Measurements from ENCODE around the gene F8. TPM values are rescaled to one million over a fixed set of nuclear protein-coding genes. Genes with fewer than 3 reads are reported as not detected.

F8 gene
- total RNA-seq, 1 donor from 2014 or later = 12.7 TPM

DNA sequence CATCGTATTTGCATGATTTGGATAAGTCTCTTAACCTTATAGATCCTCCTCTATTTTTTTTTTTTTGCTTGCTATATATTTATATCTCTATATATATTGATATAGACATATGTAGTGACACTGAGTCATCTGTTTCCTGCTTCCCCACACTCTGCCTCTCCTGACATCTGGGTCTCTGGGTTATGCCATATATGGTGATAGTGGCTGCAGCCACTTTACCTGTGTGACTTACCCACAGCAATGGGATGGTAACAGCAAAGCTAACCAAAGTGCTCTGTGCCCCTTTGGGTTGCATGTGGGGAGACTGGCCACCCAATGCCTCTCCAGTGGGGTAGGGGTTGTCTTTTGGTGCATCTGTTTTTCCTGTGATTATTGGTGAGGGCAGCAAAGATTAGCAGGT, 33.9 kb upstream of the F8 start:
- TF ChIP-seq, protein P1, sequence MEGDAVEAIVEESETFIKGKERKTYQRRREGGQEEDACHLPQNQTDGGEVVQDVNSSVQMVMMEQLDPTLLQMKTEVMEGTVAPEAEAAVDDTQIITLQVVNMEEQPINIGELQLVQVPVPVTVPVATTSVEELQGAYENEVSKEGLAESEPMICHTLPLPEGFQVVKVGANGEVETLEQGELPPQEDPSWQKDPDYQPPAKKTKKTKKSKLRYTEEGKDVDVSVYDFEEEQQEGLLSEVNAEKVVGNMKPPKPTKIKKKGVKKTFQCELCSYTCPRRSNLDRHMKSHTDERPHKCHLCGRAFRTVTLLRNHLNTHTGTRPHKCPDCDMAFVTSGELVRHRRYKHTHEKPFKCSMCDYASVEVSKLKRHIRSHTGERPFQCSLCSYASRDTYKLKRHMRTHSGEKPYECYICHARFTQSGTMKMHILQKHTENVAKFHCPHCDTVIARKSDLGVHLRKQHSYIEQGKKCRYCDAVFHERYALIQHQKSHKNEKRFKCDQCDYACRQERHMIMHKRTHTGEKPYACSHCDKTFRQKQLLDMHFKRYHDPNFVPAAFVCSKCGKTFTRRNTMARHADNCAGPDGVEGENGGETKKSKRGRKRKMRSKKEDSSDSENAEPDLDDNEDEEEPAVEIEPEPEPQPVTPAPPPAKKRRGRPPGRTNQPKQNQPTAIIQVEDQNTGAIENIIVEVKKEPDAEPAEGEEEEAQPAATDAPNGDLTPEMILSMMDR (IDR thresholded peaks at IDR 0.05) = no peak
- H3K4me3 ChIP-seq = no peak overlapping the region
- no peak overlapping the region for H3K27ac ChIP-seq
- H3K4me1 ChIP-seq = no peaks in the 10 kb centered on the region
- DNase-seq (no peak), ATAC-seq (no peak)
- H3K36me3 ChIP-seq = peaks cover 8% of the 10 kb centered on the region
- no peaks in the 10 kb centered on the region for H3K9me3 ChIP-seq
- H3K27me3 ChIP-seq = no peaks in the 10 kb centered on the region
- intact Hi-C loops (cut with DNase I) = no loop called here

DNA sequence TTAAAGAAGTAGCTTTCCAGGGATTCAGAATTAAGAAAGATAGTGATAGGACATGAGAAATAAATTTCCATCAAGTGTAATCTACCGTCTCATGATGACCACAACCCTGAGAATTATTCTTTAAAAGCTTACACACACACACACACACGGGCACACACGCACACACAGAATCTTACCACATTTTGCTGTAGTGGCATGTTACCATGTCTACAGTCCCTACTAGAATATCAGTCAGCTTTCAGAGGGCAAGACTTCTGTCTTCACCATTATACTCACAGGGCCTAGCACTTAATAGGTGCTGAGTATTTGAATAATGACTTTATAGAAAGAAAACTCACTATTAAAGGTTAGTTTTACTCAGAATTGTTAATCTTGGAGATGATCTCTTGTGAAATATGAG, 33.0 kb upstream of the F8 start:
- Histone ChIP-seq H3K4me1 (no peaks in the 10 kb centered on the region), H3K27ac (no peak overlapping the region), H3K4me3 (no peak overlapping the region), H3K27me3 (no peaks in the 10 kb centered on the region), H3K36me3 (peaks cover 8% of the 10 kb centered on the region), H3K9me3 (no peaks in the 10 kb centered on the region)
- intact Hi-C loops (cut with DNase I) = no loop called here
- TF ChIP-seq, protein P1 (IDR thresholded peaks at IDR 0.05) = no peak
- no peak for DNase-seq
- no peak for ATAC-seq

DNA sequence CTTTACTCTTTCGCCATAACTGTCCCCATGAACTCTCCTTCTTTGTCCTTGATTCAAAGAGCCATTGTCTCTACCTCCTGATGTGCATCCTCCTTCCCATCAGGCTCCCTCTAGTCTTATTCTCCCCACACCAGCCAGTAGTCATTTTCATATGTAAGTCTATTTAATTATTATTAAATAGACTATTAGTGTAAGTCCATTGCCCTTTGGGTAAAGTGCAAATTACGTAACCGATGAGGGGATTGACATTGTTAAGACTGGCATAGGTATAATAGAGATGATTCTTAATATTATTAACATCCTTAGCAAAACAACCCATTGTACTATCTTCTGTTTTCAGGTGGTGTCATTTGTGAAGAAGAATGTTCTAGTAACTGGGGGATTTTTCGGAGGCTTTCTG, 31.7 kb upstream of the F8 start:
- Histone ChIP-seq H3K4me1 (no peaks in the 10 kb centered on the region), H3K9me3 (no peaks in the 10 kb centered on the region), H3K27me3 (no peaks in the 10 kb centered on the region), H3K36me3 (peaks cover 8% of the 10 kb centered on the region), H3K4me3 (no peak overlapping the region), H3K27ac (no peak overlapping the region)
- DNase-seq = no peak
- TF ChIP-seq, protein P1 (IDR thresholded peaks at IDR 0.05) = no peak
- intact Hi-C loops (cut with DNase I) = loop anchor here (5.0 kb wide), 1 partner anchor 72 kb away; no protein-coding TSS in a partner anchor
- no peak for ATAC-seq

DNA sequence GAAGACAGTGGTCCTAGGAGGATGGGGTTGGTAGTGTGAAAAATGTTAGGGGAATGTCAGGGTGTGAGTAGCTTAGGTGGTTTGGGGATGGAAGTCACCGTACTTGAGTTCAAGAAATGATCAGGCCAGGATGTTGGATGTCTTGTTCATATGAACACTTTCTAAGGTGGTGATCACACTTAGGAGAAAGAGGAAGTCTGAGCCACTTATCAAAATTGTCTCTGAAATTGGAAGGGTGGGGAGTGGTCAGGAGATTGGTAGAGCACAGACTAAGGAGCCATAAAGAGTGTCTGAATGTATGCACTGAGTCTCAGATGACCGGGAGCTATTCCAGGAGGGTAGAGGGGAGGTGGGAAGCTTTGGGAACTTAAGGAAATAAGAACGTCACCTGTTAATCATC, 31.1 kb upstream of the F8 start:
- ATAC-seq (no peak), DNase-seq (no peak)
- Histone ChIP-seq H3K36me3 (peaks cover 8% of the 10 kb centered on the region), H3K27ac (no peak overlapping the region), H3K27me3 (no peaks in the 10 kb centered on the region), H3K4me3 (no peak overlapping the region), H3K4me1 (no peaks in the 10 kb centered on the region), H3K9me3 (no peaks in the 10 kb centered on the region)
- intact Hi-C loops (cut with DNase I) = loop anchor here (5.0 kb wide), 1 partner anchor 71 kb away; no protein-coding TSS in a partner anchor
- TF ChIP-seq, protein P1 (IDR thresholded peaks at IDR 0.05) = no peak

DNA sequence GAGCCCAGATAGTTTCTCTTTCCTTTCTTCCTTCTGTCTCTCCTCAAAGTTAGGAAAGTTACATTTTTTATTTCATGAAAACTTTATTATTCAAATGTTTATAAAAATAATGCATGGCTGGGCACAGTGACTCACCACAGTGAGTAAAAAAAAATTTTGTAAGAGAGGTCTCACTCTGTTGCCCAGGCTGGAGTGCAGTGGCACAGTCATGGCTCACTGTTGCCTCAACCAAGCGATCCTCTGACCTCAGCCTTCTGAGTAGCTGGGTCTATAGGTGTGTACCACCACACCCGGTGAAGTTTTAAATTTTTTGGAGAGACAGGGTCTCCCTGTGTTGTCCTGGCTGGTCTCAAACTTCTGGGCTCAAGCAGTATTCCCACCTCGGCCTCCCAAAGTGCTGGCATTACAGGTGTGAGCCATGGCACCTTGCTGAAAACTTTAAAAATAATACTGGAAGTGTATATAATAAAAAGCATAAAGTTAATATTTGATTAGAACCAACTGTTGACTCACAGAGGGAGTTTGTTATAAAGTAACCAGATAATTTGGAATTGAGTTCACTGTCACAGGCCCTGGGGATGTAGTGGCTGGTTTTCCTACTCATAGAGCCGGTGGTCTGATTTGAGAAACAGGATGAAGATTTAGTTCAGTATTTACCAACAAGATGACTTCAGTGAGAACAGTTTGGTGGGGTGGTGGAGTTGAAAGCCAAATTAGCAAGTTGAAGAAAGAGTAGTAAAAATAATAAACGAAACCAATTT, 30.4 kb upstream of the F8 start:
- H3K27ac ChIP-seq = no peak overlapping the region
- no peaks in the 10 kb centered on the region for H3K9me3 ChIP-seq
- intact Hi-C loops (cut with DNase I) = loop anchor here (5.0 kb wide), 1 partner anchor 71 kb away; no protein-coding TSS in a partner anchor
- H3K27me3 ChIP-seq = no peaks in the 10 kb centered on the region
- no peaks in the 10 kb centered on the region for H3K4me1 ChIP-seq
- H3K4me3 ChIP-seq = no peak overlapping the region
- TF ChIP-seq, protein P1 (IDR thresholded peaks at IDR 0.05) = no peak
- DNase-seq = no peak
- ATAC-seq = no peak
- peaks cover 8% of the 10 kb centered on the region for H3K36me3 ChIP-seq

Data from upper lobe of right lung (tissue), 1 donor.